Ovary (tissue), 9 donors: ENCODE results near the gene APBB2. TPM values are rescaled to one million over a fixed set of nuclear protein-coding genes. Genes with fewer than 3 reads are reported as not detected.

ENCODE experiments used
- DNase-seq, 5 donors: peaks; one replicate each; pipeline ENCODE4 v3.0.0-alpha.2; 2019 to 2020
- H3K27ac ChIP-seq, 2 donors: fragments of 200-600 bp; one replicate each; pipeline versions ENCODE4 v1.5.1 to v1.8.0; 2019 to 2022
- H3K27me3 ChIP-seq: fragments of 200-600 bp; one replicate; pipeline ENCODE4 v1.8.0; 2022
- H3K36me3 ChIP-seq: fragments of 200-600 bp; sonication (generic); one replicate; pipeline ENCODE4 v1.5.1; 2019
- H3K4me1 ChIP-seq: one replicate; pipeline ENCODE4 v1.8.1; 2013; ENCODE audit warnings: mild to moderate bottlenecking, moderate library complexity; ENCODE audit not compliant: insufficient read depth
- H3K4me3 ChIP-seq: fragments of 200-600 bp; sonication (generic); one replicate; pipeline ENCODE4 v1.5.1; 2017
- H3K9me3 ChIP-seq, 2 donors: fragments of 200-600 bp in 1 of 2; sonication (generic) in 1 of 2; one replicate each; pipeline versions ENCODE4 v1.5.1 to v1.8.1; 2013 to 2019; ENCODE audit warnings: mild to moderate bottlenecking in 1 of 2, moderate library complexity in 1 of 2
- EP300 ChIP-seq: sonication (generic); formaldehyde crosslinking; IDR thresholded peaks from one replicate; pipeline ENCODE4 v1.6.1; 2017; ENCODE audit warnings: antibody characterized with exemption
- POLR2A ChIP-seq: fragments of 450-650 bp; IDR thresholded peaks from one replicate; pipeline ENCODE4 v1.6.1; 2017; ENCODE audit warnings: antibody characterized with exemption, mild to moderate bottlenecking, moderate library complexity
- WGBS, 3 donors: extraction: QIAGEN DNeasy Blood & Tissue Kit in 1 of 3; methylation state at CpG; one replicate each; pipeline versions ENCODE4 v1.1.5 to v1.1.7; 2013 to 2017; 5-methylcytosine and 5-hydroxymethylcytosine counted together
- intact Hi-C, 4 donors: fragments of 100-400 bp; cut with DNase I; formaldehyde crosslinking; loops; one replicate each; pipeline versions ENCODE4 v1.11.0 to v1.15.1; 2022 to 2023
- polyA plus RNA-seq, 2 donors: library from polyadenylated mRNA; stranded (reverse); fragments of 200-250 nt in 1 of 2; fragments of 350-450 nt in 1 of 2; fragmentation: Illumina TruSeq in 1 of 2; extraction: RNeasy Lipid Tissue Mini Kit (QIAGEN cat#74804) in 1 of 2; gene quantifications; one replicate each; pipeline ENCODE4 v1.2.3, GENCODE V29; 2013 to 2014
- total RNA-seq, 7 donors: library from RNA; depleted of rRNA in 2 of 7; stranded (reverse); fragments of >200 nt in 2 of 7; fragmentation: NEBNext Ultra II Directional in 3 of 7; extraction: Animal tissue kit (Norgen Biotek cat#: 25700) in 3 of 7; gene quantifications; one replicate each; pipeline versions ENCODE4 v1.1.0 to v1.2.4, GENCODE V29; 2016 to 2023
- TF ChIP-seq, protein P1 (sequence below), 3 donors: fragments of 450-650 bp in 2 of 3; fragments of 200-600 bp in 1 of 3; IDR thresholded peaks; one replicate each; pipeline versions ENCODE4 v1.5.1 to v1.8.0; 2016 to 2022; ENCODE audit warnings: antibody characterized with exemption in 3 of 3, mild to moderate bottlenecking in 1 of 3
- donor health status: DM: no; HTN: no; CAD: no; lungs with moderate emphysema.
- donor health status: DM: no; HTN: no; CAD: no.
- donor health status: Bipolar disorder and iron deficiency.
- donor health status: DM: yes; HTN: yes; CAD: no.
- donor health status: DM: no; HTN: no; CAD: no.
- donor health status: DM: yes; HTN: yes; CAD: no.

The APBB2 gene
- total and polyA plus RNA-seq, 9 donors: 30.9 to 163 (median 80.1) TPM

DNA sequence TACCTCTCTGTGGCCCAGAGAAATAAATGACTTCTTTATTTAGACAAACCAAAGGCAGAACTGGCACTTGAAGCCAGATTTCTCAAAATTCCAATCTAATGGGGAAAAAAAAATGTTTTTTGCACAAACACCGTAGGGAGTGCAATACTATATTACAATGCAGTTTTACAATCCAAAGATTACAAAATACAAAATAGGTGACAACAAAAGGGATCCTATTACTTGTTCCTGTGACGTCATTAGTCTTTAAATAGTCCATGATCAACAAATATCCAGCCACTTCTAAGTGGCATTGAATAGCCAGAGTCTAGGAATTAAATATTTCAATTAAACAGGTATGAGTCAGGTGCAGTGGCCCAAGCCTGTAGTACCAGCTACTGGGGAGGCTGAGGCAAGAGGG lies 3.0 kb upstream of the APBB2 start:
- no peak overlapping the region for H3K27ac ChIP-seq
- DNase-seq: no peak
- no peak for TF ChIP-seq EP300
- TF ChIP-seq, protein P1, sequence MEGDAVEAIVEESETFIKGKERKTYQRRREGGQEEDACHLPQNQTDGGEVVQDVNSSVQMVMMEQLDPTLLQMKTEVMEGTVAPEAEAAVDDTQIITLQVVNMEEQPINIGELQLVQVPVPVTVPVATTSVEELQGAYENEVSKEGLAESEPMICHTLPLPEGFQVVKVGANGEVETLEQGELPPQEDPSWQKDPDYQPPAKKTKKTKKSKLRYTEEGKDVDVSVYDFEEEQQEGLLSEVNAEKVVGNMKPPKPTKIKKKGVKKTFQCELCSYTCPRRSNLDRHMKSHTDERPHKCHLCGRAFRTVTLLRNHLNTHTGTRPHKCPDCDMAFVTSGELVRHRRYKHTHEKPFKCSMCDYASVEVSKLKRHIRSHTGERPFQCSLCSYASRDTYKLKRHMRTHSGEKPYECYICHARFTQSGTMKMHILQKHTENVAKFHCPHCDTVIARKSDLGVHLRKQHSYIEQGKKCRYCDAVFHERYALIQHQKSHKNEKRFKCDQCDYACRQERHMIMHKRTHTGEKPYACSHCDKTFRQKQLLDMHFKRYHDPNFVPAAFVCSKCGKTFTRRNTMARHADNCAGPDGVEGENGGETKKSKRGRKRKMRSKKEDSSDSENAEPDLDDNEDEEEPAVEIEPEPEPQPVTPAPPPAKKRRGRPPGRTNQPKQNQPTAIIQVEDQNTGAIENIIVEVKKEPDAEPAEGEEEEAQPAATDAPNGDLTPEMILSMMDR (IDR thresholded peaks at IDR 0.05): no peak
- TF ChIP-seq POLR2A: no peak
- WGBS, 3 donors: 56 to 64% (median 61%) methylated on average over 2 of the region's 2 CpGs
- no peaks in the 10 kb centered on the region for H3K9me3 ChIP-seq
- H3K4me3 ChIP-seq: no peak overlapping the region
- no peaks in the 10 kb centered on the region for H3K4me1 ChIP-seq
- intact Hi-C loops: loop anchor here in 3 of 4 donors (2.0 to 10.0 kb wide), 3 partner anchors 93 to 291 kb away; no protein-coding TSS in a partner anchor
- H3K27me3 ChIP-seq: no peaks in the 10 kb centered on the region
- H3K36me3 ChIP-seq: no peaks in the 10 kb centered on the region

DNA sequence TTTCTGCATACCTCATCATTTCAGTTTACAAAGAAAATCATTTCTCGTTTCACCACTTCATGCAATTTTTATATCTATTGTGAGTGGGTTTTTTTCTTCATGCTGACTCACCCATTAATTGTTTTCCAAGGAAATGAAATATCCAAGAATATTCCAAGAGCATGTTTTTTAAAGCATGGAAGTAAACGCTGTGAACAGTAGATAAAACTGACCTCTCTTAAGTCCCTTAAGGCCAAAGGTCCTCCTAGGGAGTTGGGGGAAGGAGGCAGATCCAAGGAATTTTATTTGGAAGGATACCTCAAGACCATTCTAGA lies 2.6 kb upstream of the APBB2 start:
- Histone ChIP-seq H3K27ac (peak overlapping the region in 1 of 2 donors; percentile 79), H3K4me3 (peak overlapping the region; percentile 53), H3K27me3 (no peaks in the 10 kb centered on the region), H3K9me3 (no peaks in the 10 kb centered on the region), H3K4me1 (no peaks in the 10 kb centered on the region), H3K36me3 (no peaks in the 10 kb centered on the region)
- 1% methylated on average over 2 of the region's 2 CpGs for WGBS, 3 donors
- no peak for DNase-seq
- TF ChIP-seq EP300 (no peak), POLR2A (no peak)
- TF ChIP-seq, protein P1 (IDR thresholded peaks at IDR 0.05): no peak
- intact Hi-C loops: loop anchor here in 3 of 4 donors (2.0 to 10.0 kb wide), 3 partner anchors 92 to 290 kb away; no protein-coding TSS in a partner anchor

DNA sequence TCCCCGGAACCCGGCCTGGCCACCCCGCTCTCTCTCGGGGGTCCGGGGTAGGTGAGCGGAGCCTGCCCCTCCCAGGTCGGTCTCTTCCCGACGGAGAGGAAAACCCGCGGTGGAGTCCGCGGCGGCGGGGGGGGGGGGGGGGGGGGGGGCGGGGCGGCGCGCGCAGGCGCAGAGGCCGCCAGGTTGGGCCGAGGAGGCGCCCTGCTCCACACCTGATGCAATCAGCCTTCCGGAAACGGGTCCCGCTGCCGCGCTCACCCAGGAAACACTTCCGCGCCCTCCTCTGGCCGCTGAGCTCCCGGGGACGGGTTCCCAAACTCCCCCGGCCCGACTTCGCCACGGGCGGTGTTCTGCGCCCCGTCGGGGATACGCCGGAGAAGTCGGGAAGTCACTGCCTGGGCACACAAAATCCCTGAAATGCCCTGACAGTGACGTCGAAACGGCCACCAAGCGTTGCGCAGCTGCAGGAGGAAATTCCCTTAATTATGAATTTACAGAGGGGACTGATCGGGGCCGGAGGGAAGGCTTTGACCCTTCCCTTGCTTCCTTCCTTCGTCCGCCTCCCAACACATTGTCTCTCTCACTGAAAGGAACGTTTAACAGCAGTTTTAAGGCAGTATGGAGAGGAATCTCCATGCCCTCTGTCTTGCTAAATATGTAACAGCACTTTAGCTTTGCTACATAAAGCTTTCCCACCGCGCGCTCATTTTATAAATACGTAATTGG lies 2.1 kb upstream of the APBB2 start:
- TF ChIP-seq POLR2A (peak; percentile 49), EP300 (peak; percentile 39)
- TF ChIP-seq, protein P1 (IDR thresholded peaks at IDR 0.05): peak; percentile 24 to 61 (median 59)
- no peaks in the 10 kb centered on the region for H3K9me3 ChIP-seq
- no peaks in the 10 kb centered on the region for H3K4me1 ChIP-seq
- no peaks in the 10 kb centered on the region for H3K36me3 ChIP-seq
- intact Hi-C loops: loop anchor here in 3 of 4 donors (2.0 to 10.0 kb wide), 3 partner anchors 92 to 290 kb away; no protein-coding TSS in a partner anchor
- peak overlapping the region; percentile 74 to 79 for H3K27ac ChIP-seq
- WGBS, 3 donors: 0 to 2% (median 0%) methylated on average over 36 to 55 of the region's 59 CpGs
- peak; percentile 81 to 87 (median 83) for DNase-seq
- H3K27me3 ChIP-seq: no peaks in the 10 kb centered on the region
- peak overlapping the region; percentile 53 for H3K4me3 ChIP-seq

DNA sequence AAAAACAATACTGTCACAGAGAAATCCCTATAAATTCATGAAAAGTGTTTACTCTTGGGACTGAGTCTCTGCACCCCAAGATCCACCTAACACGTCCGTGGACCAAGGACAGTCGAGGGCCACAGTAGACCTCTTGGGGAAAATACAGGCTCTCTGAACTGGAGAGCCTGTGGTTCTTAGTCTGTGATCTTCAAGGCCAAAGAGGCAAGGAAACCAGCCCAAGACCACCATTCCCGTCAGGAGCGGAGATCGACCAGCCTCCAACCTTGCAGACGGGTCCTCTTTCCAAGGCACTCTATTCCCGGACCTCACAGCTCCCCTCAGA lies 1.6 kb upstream of the APBB2 start:
- 16 to 23% (median 22%) methylated on average over 8 of the region's 8 CpGs for WGBS, 3 donors
- Histone ChIP-seq H3K9me3 (no peaks in the 10 kb centered on the region), H3K27ac (peak overlapping the region; percentile 74 to 79), H3K4me3 (peak overlapping the region; percentile 53), H3K27me3 (no peaks in the 10 kb centered on the region), H3K36me3 (no peaks in the 10 kb centered on the region), H3K4me1 (no peaks in the 10 kb centered on the region)
- intact Hi-C loops: loop anchor here (2.0 to 10.0 kb wide), 5 partner anchors 91 to 289 kb away; no protein-coding TSS in a partner anchor
- TF ChIP-seq EP300 (no peak), POLR2A (no peak)
- TF ChIP-seq, protein P1 (IDR thresholded peaks at IDR 0.05): no peak
- no peak for DNase-seq
